Stomach (tissue), 9 donors: ENCODE measurements around the gene SLC7A5. TPM values are rescaled to one million over a fixed set of nuclear protein-coding genes. Genes with fewer than 3 reads are reported as not detected.

Source experiments
- DNase-seq, 2 donors: peaks; one replicate each; pipeline versions ENCODE4 v3.0.0 to v3.0.0-alpha.2; 2013 to 2019
- H3K27ac ChIP-seq, 5 donors: fragments of 200-600 bp in 4 of 5; sonication (generic) in 4 of 5; one replicate each; pipeline ENCODE4 v1.5.1; 2013 to 2019; ENCODE audit warnings: mild to moderate bottlenecking in 1 of 5, moderate library complexity in 1 of 5
- H3K27me3 ChIP-seq, 3 donors: fragments of 200-600 bp; sonication (generic); one replicate each; pipeline ENCODE4 v1.5.1; 2017 to 2019; ENCODE audit warnings: mixed run types in 1 of 3
- H3K36me3 ChIP-seq, 4 donors: fragments of 200-600 bp; sonication (generic); 1 replicate in 3 of 4; 2 replicates in 1 of 4; pipeline ENCODE4 v1.5.1; 2016 to 2019
- H3K4me1 ChIP-seq, 4 donors: fragments of 200-600 bp; sonication (generic); one replicate each; pipeline ENCODE4 v1.5.1; 2016 to 2019
- H3K4me3 ChIP-seq, 4 donors: fragments of 200-600 bp; sonication (generic) in 3 of 4; one replicate each; pipeline ENCODE4 v1.5.1; 2016 to 2019; ENCODE audit warnings: mild to moderate bottlenecking in 1 of 4
- H3K9me3 ChIP-seq, 4 donors: fragments of 200-600 bp; sonication (generic); one replicate each; pipeline ENCODE4 v1.5.1; 2016 to 2019
- EP300 ChIP-seq: sonication (generic); formaldehyde crosslinking; IDR thresholded peaks from one replicate; pipeline ENCODE4 v1.6.1; 2017; ENCODE audit warnings: antibody characterized with exemption
- POLR2A ChIP-seq, 4 donors: fragments of 450-650 bp; IDR thresholded peaks; one replicate each; pipeline ENCODE4 v1.6.1; 2016; ENCODE audit warnings: antibody characterized with exemption in 4 of 4, control low read depth in 2 of 4, mild to moderate bottlenecking in 1 of 4, moderate library complexity in 1 of 4
- POLR2AphosphoS5 ChIP-seq, 3 donors: sonication (generic); formaldehyde crosslinking; IDR thresholded peaks; one replicate each; pipeline ENCODE4 v1.6.1; 2016; ENCODE audit warnings: antibody characterized with exemption in 3 of 3
- WGBS, 5 donors: extraction: QIAGEN DNeasy Blood & Tissue Kit in 3 of 5; methylation state at CpG; one replicate each; pipeline versions ENCODE4 v1.1.5 to v1.1.7; 2013 to 2018; 5-methylcytosine and 5-hydroxymethylcytosine counted together
- intact Hi-C: fragments of 100-400 bp; cut with DNase I; formaldehyde crosslinking; loops from one replicate; pipeline ENCODE4 v1.15.1; 2023; ENCODE audit warnings: low total_unique reads
- polyA plus RNA-seq, 3 donors: library from polyadenylated mRNA; stranded (reverse); fragments of 200-250 nt; gene quantifications; one replicate each; pipeline ENCODE4 v1.2.3, GENCODE V29; 2013
- small RNA-seq, 4 donors: library from RNA; depleted of rRNA; stranded (forward); fragments of <200 nt; gene quantifications; one replicate each; pipeline ENCODE3, GENCODE V24; 2016
- total RNA-seq, 5 donors: library from RNA; depleted of rRNA; stranded (reverse); fragments of >200 nt; gene quantifications; one replicate each; pipeline versions ENCODE4 v1.1.0 to v1.2.3, GENCODE V29; 2014 to 2016
- TF ChIP-seq, protein P1 (sequence below), 7 experiments: fragments of 450-650 bp in 4 of 7; fragments of 200-600 bp in 3 of 7; sonication (generic) in 3 of 7; IDR thresholded peaks; one replicate each; pipeline ENCODE4 v1.5.1; 2016 to 2019; ENCODE audit warnings: antibody characterized with exemption in 7 of 7, control low read depth in 2 of 7, mild to moderate bottlenecking in 1 of 7
- donor health status: healthy with polysubstance abuse.
- donor health status: Bipolar disorder and iron deficiency.
- donor health status: healthy.

Gene SLC7A5
- total and polyA plus RNA-seq, 8 donors = 1.4 to 74.8 (median 10.0) TPM

DNA sequence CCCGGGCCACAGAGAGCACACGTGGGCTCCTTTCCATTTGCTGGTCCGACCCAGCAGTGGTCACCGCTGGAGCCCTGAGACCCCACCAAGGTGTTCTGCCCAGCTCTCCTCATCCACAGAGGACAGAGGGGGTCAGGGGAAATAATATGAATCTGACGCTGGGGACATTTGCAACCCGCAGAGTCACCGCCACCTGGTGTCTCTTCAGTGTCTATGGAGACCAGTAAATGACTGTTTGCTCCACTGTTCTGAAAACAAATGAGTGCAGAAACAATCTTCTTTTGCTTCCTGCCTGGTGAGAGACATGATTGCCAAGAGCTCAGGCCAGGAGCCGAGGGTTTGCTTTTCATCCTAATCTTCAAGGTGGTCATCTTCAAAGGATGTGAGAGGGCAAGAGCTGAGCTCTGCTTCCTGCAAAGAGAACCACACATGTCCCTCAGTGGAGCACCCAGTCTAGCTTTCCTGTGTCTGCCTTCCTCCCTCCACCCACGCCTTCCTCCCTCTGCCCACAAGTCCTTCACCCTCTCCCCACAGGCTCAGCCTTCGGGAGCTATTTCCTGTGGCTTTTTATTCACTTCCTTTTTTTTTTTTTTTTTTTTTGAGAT lies 88.8 kb downstream of the SLC7A5 start:
- intact Hi-C loops = loop anchor here (5.0 kb wide), 1 partner anchor 92 kb away; no protein-coding TSS in a partner anchor
- no peaks in the 10 kb centered on the region for H3K9me3 ChIP-seq
- peaks cover 17 to 53% (median 28%) of the 10 kb centered on the region in 4 donors for H3K4me1 ChIP-seq
- H3K4me3 ChIP-seq = no peak overlapping the region
- peak; percentile 34 to 41 for DNase-seq
- peak overlapping the region in 3 of 5 donors; percentile 43 to 77 (median 48) for H3K27ac ChIP-seq
- WGBS, 5 donors = 66 to 82% (median 76%) methylated on average over 10 of the region's 10 CpGs
- no peaks in the 10 kb centered on the region for H3K36me3 ChIP-seq
- H3K27me3 ChIP-seq = peaks cover 0 to 4% (median 0%) of the 10 kb centered on the region in 3 donors
- TF ChIP-seq, protein P1, sequence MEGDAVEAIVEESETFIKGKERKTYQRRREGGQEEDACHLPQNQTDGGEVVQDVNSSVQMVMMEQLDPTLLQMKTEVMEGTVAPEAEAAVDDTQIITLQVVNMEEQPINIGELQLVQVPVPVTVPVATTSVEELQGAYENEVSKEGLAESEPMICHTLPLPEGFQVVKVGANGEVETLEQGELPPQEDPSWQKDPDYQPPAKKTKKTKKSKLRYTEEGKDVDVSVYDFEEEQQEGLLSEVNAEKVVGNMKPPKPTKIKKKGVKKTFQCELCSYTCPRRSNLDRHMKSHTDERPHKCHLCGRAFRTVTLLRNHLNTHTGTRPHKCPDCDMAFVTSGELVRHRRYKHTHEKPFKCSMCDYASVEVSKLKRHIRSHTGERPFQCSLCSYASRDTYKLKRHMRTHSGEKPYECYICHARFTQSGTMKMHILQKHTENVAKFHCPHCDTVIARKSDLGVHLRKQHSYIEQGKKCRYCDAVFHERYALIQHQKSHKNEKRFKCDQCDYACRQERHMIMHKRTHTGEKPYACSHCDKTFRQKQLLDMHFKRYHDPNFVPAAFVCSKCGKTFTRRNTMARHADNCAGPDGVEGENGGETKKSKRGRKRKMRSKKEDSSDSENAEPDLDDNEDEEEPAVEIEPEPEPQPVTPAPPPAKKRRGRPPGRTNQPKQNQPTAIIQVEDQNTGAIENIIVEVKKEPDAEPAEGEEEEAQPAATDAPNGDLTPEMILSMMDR (IDR thresholded peaks at IDR 0.05) = no peak
- TF ChIP-seq POLR2A (IDR thresholded peaks at IDR 0.05) (no peak), EP300 (no peak), POLR2AphosphoS5 (IDR thresholded peaks at IDR 0.05) (no peak)

Small RNAs within 50 kb of the gene (small RNA-seq; reads per million reads assigned to genes)
- 0 to 0.30 (median 0.10) reads per million in 4 donors for gene MIR6775

Other genes starting within 250 kb of the SLC7A5 start
- 100 to 1,000 TPM in 2 of 5 donors, 10 to 100 TPM in 3; 25.5 to 119 (median 69.4) TPM for gene KLHDC4, start 103.5 kb downstream of the SLC7A5 start, total RNA-seq
- 10 to 100 TPM; 28.5 to 37.8 (median 33.9) TPM for gene KLHDC4, start 103.5 kb downstream of the SLC7A5 start, polyA plus RNA-seq
- not detected for gene CA5A, start 67.0 kb upstream of the SLC7A5 start, total RNA-seq
- gene CA5A, start 67.0 kb upstream of the SLC7A5 start, polyA plus RNA-seq = not detected
- gene BANP, start 81.9 kb upstream of the SLC7A5 start, total RNA-seq = 100 to 1,000 TPM in 1 of 5 donors, 10 to 100 TPM in 4; 17.4 to 144 (median 71.2) TPM
- 10 to 100 TPM in 1 of 3 donors, 1 to 10 TPM in 2; 6.0 to 10.3 (median 7.5) TPM for gene BANP, start 81.9 kb upstream of the SLC7A5 start, polyA plus RNA-seq